B cell (primary cell): ENCODE measurements around the gene CTPS1. TPM values are rescaled to one million over a fixed set of nuclear protein-coding genes. Genes with fewer than 3 reads are reported as not detected.

Experiments used
- ATAC-seq: fragments of 200-7000 bp; cut with Tn5 transposase; one replicate; pipeline ENCODE4 v1.10.0; 2021; ENCODE audit warnings: low read depth, mild to moderate bottlenecking, moderate number of reproducible peaks, moderate library complexity
- CTCF ChIA-PET: fragments of 350-600 bp; sonication (Branson Sonifier 250); formaldehyde crosslinking; loops from one replicate; lab custom pipeline; 2021; ENCODE audit warnings: antibody characterized with exemption, inconsistent platforms; lab: Charles Lee
- POLR2A ChIA-PET: fragments of 350-600 bp; sonication (Branson Sonifier 250); formaldehyde crosslinking; loops from one replicate; lab custom pipeline; 2021; ENCODE audit warnings: antibody characterized with exemption; lab: Charles Lee
- DNase-seq: peaks from one replicate; pipeline ENCODE4 v3.0.0; 2013
- H2AFZ ChIP-seq: 2 replicates; pipeline ENCODE4 v1.6.1; 2012; ENCODE audit warnings: mild to moderate bottlenecking, low read depth, low read length; ENCODE audit not compliant: insufficient read depth, poor library complexity, severe bottlenecking
- H3K27ac ChIP-seq, 2 donors: 1 replicate in 1 of 2; 2 replicates in 1 of 2; pipeline ENCODE4 v1.5.1; 2012 to 2013; ENCODE audit warnings: low read length in 2 of 2, mild to moderate bottlenecking in 2 of 2, moderate library complexity in 1 of 2
- H3K27me3 ChIP-seq, 4 experiments: fragments of 200-600 bp in 1 of 4; sonication (generic) in 1 of 4; replicated peaks in 1 of 4; 1 replicate in 2 of 4; 2 replicates in 2 of 4; pipeline versions ENCODE4 v1.6.1 to v1.7.0; 2013 to 2016; ENCODE audit warnings: low read length in 3 of 4, mild to moderate bottlenecking in 2 of 4, mixed read lengths in 1 of 4, moderate library complexity in 1 of 4; ENCODE audit not compliant: insufficient read depth in 4 of 4, control insufficient read depth in 3 of 4; ENCODE audit errors: control extremely low read depth in 1 of 4
- H3K36me3 ChIP-seq, 2 experiments: replicated peaks in 1 of 2; 1 replicate in 1 of 2; 2 replicates in 1 of 2; pipeline versions ENCODE4 v1.6.1 to v1.7.1; 2013; ENCODE audit warnings: low read length in 1 of 2; ENCODE audit not compliant: insufficient read depth in 2 of 2, control insufficient read depth in 1 of 2; ENCODE audit errors: control extremely low read depth in 1 of 2, extremely low read depth in 1 of 2
- H3K4me1 ChIP-seq, 2 donors: fragments of 200-600 bp in 1 of 2; sonication (generic) in 1 of 2; 1 replicate in 1 of 2; 2 replicates in 1 of 2; pipeline versions ENCODE4 v1.5.1 to v1.6.1; 2013 to 2017; ENCODE audit warnings: low read length in 2 of 2; ENCODE audit not compliant: control insufficient read depth in 2 of 2, insufficient read depth in 2 of 2
- H3K4me2 ChIP-seq: replicated peaks from 2 replicates; pipeline ENCODE3; 2012; ENCODE audit warnings: mild to moderate bottlenecking, low read depth, low read length; ENCODE audit not compliant: poor library complexity, severe bottlenecking
- H3K4me3 ChIP-seq, 5 experiments: fragments of 200-600 bp in 1 of 5; sonication (generic) in 1 of 5; 1 replicate in 3 of 5; 2 replicates in 2 of 5; pipeline versions ENCODE4 v1.5.1 to v1.7.0; 2011 to 2016; ENCODE audit warnings: low read length in 4 of 5, mild to moderate bottlenecking in 4 of 5, low read depth in 2 of 5, control low read depth in 1 of 5, moderate library complexity in 1 of 5; ENCODE audit not compliant: insufficient read depth in 1 of 5; ENCODE audit errors: control extremely low read depth in 1 of 5, extremely low read depth in 1 of 5
- H3K79me2 ChIP-seq: fragments of 200-600 bp; sonication (generic); one replicate; pipeline ENCODE4 v1.6.0; 2016; ENCODE audit warnings: low read length; ENCODE audit not compliant: control insufficient read depth, insufficient read depth
- H3K9ac ChIP-seq: fragments of 200-600 bp; sonication (generic); 2 replicates; pipeline ENCODE4 v1.6.1; 2017; ENCODE audit warnings: mild to moderate bottlenecking, low read length, moderate library complexity
- H3K9me3 ChIP-seq, 3 donors: one replicate each; pipeline versions ENCODE4 v1.6.1 to v1.7.1; 2013; ENCODE audit warnings: low read length in 2 of 3; ENCODE audit not compliant: control insufficient read depth in 2 of 3, insufficient read depth in 1 of 3; ENCODE audit errors: control extremely low read depth in 1 of 3
- H4K20me1 ChIP-seq: 2 replicates; pipeline ENCODE4 v1.6.0; 2012; ENCODE audit warnings: mild to moderate bottlenecking, low read length; ENCODE audit not compliant: insufficient read depth, control insufficient read depth, poor library complexity, severe bottlenecking
- H3K27ac Mint-ChIP-seq: one replicate; pipeline ENCODE4 v1.8.0; 2021; ENCODE audit warnings: mixed read lengths
- H3K27me3 Mint-ChIP-seq: one replicate; pipeline ENCODE4 v1.8.0; 2021; ENCODE audit warnings: mixed read lengths
- H3K4me1 Mint-ChIP-seq: one replicate; pipeline ENCODE4 v1.8.0; 2021; ENCODE audit warnings: mixed read lengths
- H3K4me3 Mint-ChIP-seq: one replicate; pipeline ENCODE4 v1.8.0; 2021; ENCODE audit warnings: mixed read lengths
- H3K9me3 Mint-ChIP-seq: one replicate; pipeline ENCODE4 v1.8.0; 2022; ENCODE audit warnings: mixed read lengths; ENCODE audit not compliant: insufficient read depth
- EZH2 ChIP-seq: IDR thresholded peaks from 2 replicates; pipeline ENCODE4 v1.6.1; 2012; ENCODE audit warnings: borderline replicate concordance, low read depth, mild to moderate bottlenecking, moderate library complexity, low read length; ENCODE audit not compliant: insufficient read depth, poor library complexity, severe bottlenecking
- WGBS: methylation state at CpG from one replicate; pipeline ENCODE4 v1.1.5; 2013; ENCODE audit warnings: missing lambda C conversion rate; ENCODE audit not compliant: insufficient coverage; 5-methylcytosine and 5-hydroxymethylcytosine counted together
- intact Hi-C: fragments of 100-400 bp; cut with micrococcal nuclease; formaldehyde crosslinking; loops from one replicate; pipeline ENCODE4 v1.10.0; 2022
- polyA plus RNA-seq: library from polyadenylated mRNA; depleted of rRNA; stranded (reverse); fragments of >200 nt; gene quantifications from 2 replicates; pipeline ENCODE4 v1.2.3, GENCODE V29; 2012
- total RNA-seq, 2 donors: library from RNA; stranded (reverse); fragments of 120-200 nt in 1 of 2; gene quantifications; 1 replicate in 1 of 2; 2 replicates in 1 of 2; pipeline versions ENCODE4 v1.2.3 to v1.2.4, GENCODE V29; 2013 to 2022
- TF ChIP-seq, protein P1 (sequence below): fragments of 200-600 bp; IDR thresholded peaks from one replicate; pipeline ENCODE4 v1.8.0; 2022; ENCODE audit warnings: antibody characterized with exemption, mild to moderate bottlenecking

The CTPS1 gene
- total and polyA plus RNA-seq, 2 donors (not counting 1 experiment from before 2014, with no cell fraction given) = 9.2 to 17.9 TPM

DNA sequence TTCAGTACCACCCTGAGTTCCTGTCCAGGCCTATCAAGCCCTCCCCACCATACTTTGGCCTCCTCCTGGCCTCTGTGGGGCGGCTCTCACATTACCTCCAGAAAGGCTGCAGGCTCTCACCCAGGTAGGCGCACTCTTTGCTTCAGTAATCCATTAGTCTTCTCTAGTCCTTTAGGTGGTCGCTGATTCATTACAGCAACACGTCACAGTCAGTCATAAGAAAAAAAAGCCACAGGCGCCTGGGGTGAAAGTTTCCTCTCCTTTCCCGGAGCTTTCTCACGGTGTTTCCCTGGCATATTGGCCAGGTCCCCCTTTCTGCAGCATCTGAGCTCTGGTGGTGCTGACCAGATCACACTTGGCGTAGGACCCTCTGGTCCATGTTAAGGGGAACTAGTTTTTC lies 30.0 kb downstream of the CTPS1 start:
- Histone ChIP-seq H3K27me3 (no peaks in the 10 kb centered on the region), H2AFZ (no peak overlapping the region), H3K4me1 (peaks cover 0 to under 1% of the 10 kb centered on the region in 2 donors), H3K27ac (no peak overlapping the region), H3K4me2 (no peak overlapping the region), H3K79me2 (no peaks in the 10 kb centered on the region), H3K4me3 (no peak overlapping the region), H4K20me1 (no peaks in the 10 kb centered on the region), H3K9ac (no peak overlapping the region), H3K36me3 (peaks cover 2 to 67% of the 10 kb centered on the region in 2 experiments), H3K9me3 (no peaks in the 10 kb centered on the region)
- peaks cover 4% of the 10 kb centered on the region for H3K4me1 Mint-ChIP-seq
- no peaks in the 10 kb centered on the region for H3K27me3 Mint-ChIP-seq
- no peak overlapping the region for H3K27ac Mint-ChIP-seq
- ChIA-PET POLR2A (no interaction called here), CTCF (no interaction called here)
- H3K4me3 Mint-ChIP-seq = no peak overlapping the region
- intact Hi-C loops = no loop called here
- 98% methylated on average over 8 of the region's 8 CpGs for WGBS
- no peaks in the 10 kb centered on the region for H3K9me3 Mint-ChIP-seq
- ATAC-seq = no peak
- no peak for DNase-seq
- TF ChIP-seq, protein P1, sequence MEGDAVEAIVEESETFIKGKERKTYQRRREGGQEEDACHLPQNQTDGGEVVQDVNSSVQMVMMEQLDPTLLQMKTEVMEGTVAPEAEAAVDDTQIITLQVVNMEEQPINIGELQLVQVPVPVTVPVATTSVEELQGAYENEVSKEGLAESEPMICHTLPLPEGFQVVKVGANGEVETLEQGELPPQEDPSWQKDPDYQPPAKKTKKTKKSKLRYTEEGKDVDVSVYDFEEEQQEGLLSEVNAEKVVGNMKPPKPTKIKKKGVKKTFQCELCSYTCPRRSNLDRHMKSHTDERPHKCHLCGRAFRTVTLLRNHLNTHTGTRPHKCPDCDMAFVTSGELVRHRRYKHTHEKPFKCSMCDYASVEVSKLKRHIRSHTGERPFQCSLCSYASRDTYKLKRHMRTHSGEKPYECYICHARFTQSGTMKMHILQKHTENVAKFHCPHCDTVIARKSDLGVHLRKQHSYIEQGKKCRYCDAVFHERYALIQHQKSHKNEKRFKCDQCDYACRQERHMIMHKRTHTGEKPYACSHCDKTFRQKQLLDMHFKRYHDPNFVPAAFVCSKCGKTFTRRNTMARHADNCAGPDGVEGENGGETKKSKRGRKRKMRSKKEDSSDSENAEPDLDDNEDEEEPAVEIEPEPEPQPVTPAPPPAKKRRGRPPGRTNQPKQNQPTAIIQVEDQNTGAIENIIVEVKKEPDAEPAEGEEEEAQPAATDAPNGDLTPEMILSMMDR = no peak
- TF ChIP-seq EZH2 = no peak

DNA sequence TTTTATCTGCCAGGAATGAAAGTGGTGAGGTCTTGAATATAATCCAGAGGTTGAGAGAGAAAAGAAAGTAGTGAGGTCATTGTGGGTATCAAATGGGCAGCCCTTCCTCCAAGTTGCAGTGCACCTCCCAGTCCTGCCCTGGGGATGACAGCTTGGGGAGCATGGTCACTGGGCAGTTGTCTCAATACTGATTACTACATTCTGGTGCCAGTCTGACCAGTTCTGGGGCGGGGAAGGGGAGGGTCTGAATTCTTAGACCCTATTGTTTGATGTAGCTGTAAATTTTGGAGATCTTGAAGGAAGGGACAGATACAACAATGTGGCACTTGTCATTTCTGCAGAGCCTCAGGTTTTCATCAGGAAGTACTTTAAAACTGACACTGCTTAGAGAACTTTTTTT lies 30.8 kb downstream of the CTPS1 start:
- H4K20me1 ChIP-seq = no peaks in the 10 kb centered on the region
- H3K27me3 ChIP-seq = no peaks in the 10 kb centered on the region
- TF ChIP-seq EZH2 = no peak
- TF ChIP-seq, protein P1 = no peak
- no peak overlapping the region for H3K4me3 Mint-ChIP-seq
- no peak overlapping the region for H3K27ac ChIP-seq
- peaks cover 13% of the 10 kb centered on the region for H3K4me1 Mint-ChIP-seq
- H3K27ac Mint-ChIP-seq = no peak overlapping the region
- H3K9me3 Mint-ChIP-seq = no peaks in the 10 kb centered on the region
- peaks cover 6 to 8% of the 10 kb centered on the region in 2 donors for H3K4me1 ChIP-seq
- no peak for DNase-seq
- no peak for ATAC-seq
- no peaks in the 10 kb centered on the region for H3K9me3 ChIP-seq
- no peak overlapping the region for H3K4me3 ChIP-seq
- WGBS = 100% methylated on average over 1 of the region's 1 CpG
- no peak overlapping the region for H2AFZ ChIP-seq
- no peak overlapping the region for H3K4me2 ChIP-seq
- H3K27me3 Mint-ChIP-seq = no peaks in the 10 kb centered on the region
- intact Hi-C loops = no loop called here
- no peak overlapping the region for H3K9ac ChIP-seq
- ChIA-PET POLR2A (no interaction called here), CTCF (no interaction called here)
- H3K79me2 ChIP-seq = no peaks in the 10 kb centered on the region
- peaks cover 2 to 64% of the 10 kb centered on the region in 2 experiments for H3K36me3 ChIP-seq
